A549 (cell line): ENCODE results near the gene SUDS3. TPM values are rescaled to one million over a fixed set of nuclear protein-coding genes. Genes with fewer than 3 reads are reported as not detected.

Experiments
- ATAC-seq, 2 experiments: fragments of 200-7000 bp in 1 of 2; fragments of >200 bp in 1 of 2; cut with Nextera tagmentation in 1 of 2; cut with Tn5 transposase in 1 of 2; 3 replicates each; pipeline versions ENCODE4 v1.8.0 to v1.9.1; 2018 to 2020; ENCODE audit warnings: mild to moderate bottlenecking in 1 of 2, moderate library complexity in 1 of 2
- CTCF ChIA-PET: fragments of 300-600 bp; sonication (Branson Sonifier 250); formaldehyde crosslinking; extraction: SDS; loops from one replicate; lab custom pipeline; 2021; ENCODE audit warnings: antibody characterized with exemption, inconsistent platforms; lab: Yijun Ruan, JAX
- POLR2A ChIA-PET: fragments of 350-600 bp; formaldehyde crosslinking; extraction: SDS; loops from one replicate; lab custom pipeline; 2021; ENCODE audit warnings: antibody characterized with exemption, inconsistent platforms; lab: Yijun Ruan, JAX
- DNase-seq, 2 experiments: peaks; one replicate each; pipeline versions ENCODE4 v3.0.0 to v3.0.0-alpha.2; 2011 to 2016; ENCODE audit warnings: low read depth in 1 of 2, low spot score in 1 of 2
- FAIRE-seq: peaks from 2 replicates; lab custom pipeline; 2011; peaks lifted over from hg19 to GRCh38; lab: Jason Lieb, UNC
- H3K27ac ChIP-seq, 2 experiments: fragments of >200 bp; sonication (Bioruptor Twin); formaldehyde crosslinking; 3 replicates each; pipeline ENCODE4 v1.5.1; 2016 to 2017
- H3K4me1 ChIP-seq: fragments of >200 bp; sonication (Bioruptor Twin); formaldehyde crosslinking; 3 replicates; pipeline ENCODE4 v1.6.1; 2016
- H3K4me2 ChIP-seq: fragments of >200 bp; sonication (Bioruptor Twin); formaldehyde crosslinking; 3 replicates; pipeline ENCODE4 v1.6.1; 2016
- H3K4me3 ChIP-seq: fragments of >200 bp; sonication (Bioruptor Twin); formaldehyde crosslinking; 3 replicates; pipeline ENCODE4 v1.5.1; 2016
- H3K9me3 ChIP-seq: fragments of >200 bp; sonication (Bioruptor Twin); formaldehyde crosslinking; 3 replicates; pipeline ENCODE4 v1.6.1; 2016
- ATOH8 ChIP-seq: fragments of 250-450 bp; sonication (Bioruptor Pico); IDR thresholded peaks from 2 replicates; pipeline ENCODE4 v1.5.0; 2020; ENCODE audit warnings: low read depth, mild to moderate bottlenecking, moderate library complexity
- CBX8 ChIP-seq: fragments of 200-600 bp; sonication (generic); IDR thresholded peaks from 2 replicates; pipeline ENCODE4 v1.6.1; 2016
- CHD2 ChIP-seq: fragments of 150-350 bp; IDR thresholded peaks from 2 replicates; pipeline ENCODE4 v1.6.1; 2014; ENCODE audit warnings: low read length; ENCODE audit not compliant: partially characterized antibody
- EP300 ChIP-seq, 2 experiments: fragments of >200 bp; sonication (Bioruptor Twin); formaldehyde crosslinking; IDR thresholded peaks; 2 replicates in 1 of 2; 3 replicates in 1 of 2; pipeline ENCODE4 v1.6.1; 2016 to 2017
- GATA3 ChIP-seq: IDR thresholded peaks from 2 replicates; pipeline ENCODE4 v1.6.1; 2012; ENCODE audit warnings: borderline replicate concordance
- KDM1A ChIP-seq: fragments of 200-600 bp; sonication (generic); IDR thresholded peaks from 2 replicates; pipeline ENCODE4 v1.6.1; 2016; ENCODE audit warnings: low read depth, mild to moderate bottlenecking
- KDM5A ChIP-seq: fragments of 200-600 bp; sonication (generic); IDR thresholded peaks from 2 replicates; pipeline ENCODE4 v1.6.1; 2016; ENCODE audit warnings: antibody characterized with exemption, mild to moderate bottlenecking
- MAFK ChIP-seq: fragments of 450-650 bp; IDR thresholded peaks from 2 replicates; pipeline ENCODE4 v1.6.1; 2014; ENCODE audit not compliant: partially characterized antibody
- MYC ChIP-seq: IDR thresholded peaks from 2 replicates; pipeline ENCODE4 v1.6.1; 2012; ENCODE audit warnings: mild to moderate bottlenecking, inconsistent platforms, low read length, improper control_type of control experiment, borderline replicate concordance
- NPAS2 ChIP-seq: fragments of 250-450 bp; sonication (Bioruptor Pico); IDR thresholded peaks from 2 replicates; pipeline ENCODE4 v1.8.0; 2022; ENCODE audit warnings: mild to moderate bottlenecking, moderate library complexity, borderline replicate concordance
- NR3C1 ChIP-seq: fragments of >200 bp; sonication (Bioruptor Twin); formaldehyde crosslinking; IDR thresholded peaks from 3 replicates; pipeline ENCODE4 v1.6.1; 2017
- PHF8 ChIP-seq: fragments of 200-600 bp; sonication (generic); IDR thresholded peaks from 2 replicates; pipeline ENCODE4 v1.6.1; 2016; ENCODE audit warnings: low read depth, mild to moderate bottlenecking, antibody characterized with exemption, moderate library complexity, borderline replicate concordance
- RARB ChIP-seq: fragments of 250-450 bp; sonication (Bioruptor Pico); IDR thresholded peaks from 2 replicates; pipeline ENCODE4 v1.8.0; 2021; ENCODE audit warnings: mild to moderate bottlenecking, moderate library complexity
- RCOR1 ChIP-seq: fragments of 150-350 bp; IDR thresholded peaks from 2 replicates; pipeline ENCODE4 v1.6.1; 2014; ENCODE audit warnings: antibody characterized with exemption, low read length, low read depth
- RNF2 ChIP-seq: fragments of 200-600 bp; sonication (generic); IDR thresholded peaks from 2 replicates; pipeline ENCODE4 v1.6.1; 2016; ENCODE audit warnings: low read depth, mild to moderate bottlenecking, antibody characterized with exemption, moderate library complexity, borderline replicate concordance
- SMC3 ChIP-seq: fragments of >200 bp; sonication (Bioruptor Twin); formaldehyde crosslinking; IDR thresholded peaks from 3 replicates; pipeline ENCODE4 v1.6.1; 2018; ENCODE audit warnings: inconsistent platforms
- ZC3H11A ChIP-seq: fragments of 450-650 bp; IDR thresholded peaks from 2 replicates; pipeline ENCODE4 v1.6.1; 2014; ENCODE audit warnings: antibody characterized with exemption, mild to moderate bottlenecking
- ZFP36 ChIP-seq: fragments of 450-650 bp; IDR thresholded peaks from 2 replicates; pipeline ENCODE4 v1.6.1; 2014; ENCODE audit warnings: borderline replicate concordance; ENCODE audit not compliant: partially characterized antibody
- ZSCAN20 ChIP-seq: fragments of 250-450 bp; sonication (Bioruptor Pico); IDR thresholded peaks from 2 replicates; pipeline ENCODE4 v1.8.0; 2022; ENCODE audit warnings: mild to moderate bottlenecking, moderate library complexity
- WGBS: methylation state at CpG from one replicate; pipeline ENCODE4 v1.1.6; 2017; ENCODE audit errors: missing lambda C conversion rate; 5-methylcytosine and 5-hydroxymethylcytosine counted together
- polyA plus RNA-seq, 4 experiments: library from polyadenylated mRNA; depleted of rRNA in 3 of 4; stranded (reverse); fragments of >200 nt; fragmentation: RNase III in 1 of 4; extraction: RNeasy Plus Mini Kit Qiagen cat#74134 plus additional on column Dnase treatment in 1 of 4; gene quantifications; 2 replicates in 3 of 4; 3 replicates in 1 of 4; pipeline ENCODE4 v1.2.3, GENCODE V29; 2011 to 2017
- TF ChIP-seq, protein P1 (sequence below): IDR thresholded peaks from 2 replicates; pipeline ENCODE4 v1.6.1; 2012; ENCODE audit warnings: low read depth, borderline replicate concordance

SUDS3 gene
- polyA plus RNA-seq, 2 of the 4 experiments (the other 2 are of a cell fraction): 20.3 to 36.5 TPM

DNA sequence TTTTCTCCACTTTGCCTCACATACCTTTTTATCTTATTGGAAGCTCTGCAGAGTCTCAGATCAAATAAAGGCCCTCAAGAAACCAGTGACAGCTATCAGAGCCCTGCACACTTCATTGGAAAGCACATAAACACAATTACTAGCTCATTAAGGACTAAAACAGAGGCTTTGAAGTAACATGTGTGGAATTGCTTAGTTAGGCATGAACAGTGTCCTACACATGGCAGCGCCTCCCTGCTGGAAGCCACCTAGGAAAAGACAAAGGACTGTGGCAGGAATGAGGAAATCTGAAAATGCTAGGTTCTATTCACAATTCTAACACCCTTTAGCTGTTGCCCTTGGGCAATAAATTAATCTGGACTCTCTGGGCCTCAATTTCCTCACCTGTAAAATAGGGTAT is 89.4 kb downstream of the SUDS3 start:
- TF ChIP-seq CBX8 (no peak), ZSCAN20 (CRISPR knock-in tag) (no peak), NR3C1 (no peak), CHD2 (no peak), KDM5A (no peak), NPAS2 (CRISPR knock-in tag) (no peak), EP300 (IDR thresholded peaks at IDR 0.05) (no peak), MYC (no peak), SMC3 (no peak), RARB (no peak), MAFK (no peak), ZFP36 (no peak), RCOR1 (no peak), PHF8 (no peak), ATOH8 (CRISPR knock-in tag) (no peak), GATA3 (no peak), KDM1A (no peak), RNF2 (no peak), ZC3H11A (no peak)
- TF ChIP-seq, protein P1, sequence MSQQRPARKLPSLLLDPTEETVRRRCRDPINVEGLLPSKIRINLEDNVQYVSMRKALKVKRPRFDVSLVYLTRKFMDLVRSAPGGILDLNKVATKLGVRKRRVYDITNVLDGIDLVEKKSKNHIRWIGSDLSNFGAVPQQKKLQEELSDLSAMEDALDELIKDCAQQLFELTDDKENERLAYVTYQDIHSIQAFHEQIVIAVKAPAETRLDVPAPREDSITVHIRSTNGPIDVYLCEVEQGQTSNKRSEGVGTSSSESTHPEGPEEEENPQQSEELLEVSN: no peak
- no peak overlapping the region for H3K4me3 ChIP-seq
- POLR2A ChIA-PET: no interaction called here
- DNase-seq: no peak
- H3K4me2 ChIP-seq: no peak overlapping the region
- 45% methylated on average over 1 of the region's 1 CpG for WGBS
- H3K9me3 ChIP-seq: no peaks in the 10 kb centered on the region
- ATAC-seq: no peak
- CTCF ChIA-PET: no interaction called here
- FAIRE-seq: no peak
- no peak overlapping the region for H3K27ac ChIP-seq
- H3K4me1 ChIP-seq: no peaks in the 10 kb centered on the region

Other genes starting within 250 kb of the SUDS3 start
- gene PEBP1, start 240.4 kb upstream of the SUDS3 start, polyA plus RNA-seq (2011; rRNA removed): 152 and 169 TPM in 2 replicates
- 223 to 254 TPM (median 246 TPM) in 3 replicates for gene PEBP1, start 240.4 kb upstream of the SUDS3 start, polyA plus RNA-seq (2017; fragmentation: RNase III; extraction: RNeasy Plus Mini Kit Qiagen cat#74134 plus additional on column Dnase treatment)
- 27.6 and 32.4 TPM in 2 replicates for gene TAOK3, start 3.6 kb upstream of the SUDS3 start, polyA plus RNA-seq (2011; rRNA removed)
- gene TAOK3, start 3.6 kb upstream of the SUDS3 start, polyA plus RNA-seq (2017; fragmentation: RNase III; extraction: RNeasy Plus Mini Kit Qiagen cat#74134 plus additional on column Dnase treatment): 10.6 to 13.7 TPM (median 13.1 TPM) in 3 replicates